Occipital lobe (tissue), 2 donors: Measurements from ENCODE around the gene ACSM2B. TPM values are rescaled to one million over a fixed set of nuclear protein-coding genes. Genes with fewer than 3 reads are reported as not detected.
"Not testable (repeated sequence)": the region's sequence is repeated elsewhere in the genome, so short reads cannot be mapped to it uniquely, and the experiment has no call there.

Experiments
- DNase-seq: peaks from one replicate; lab custom pipeline; 2025; lab: John Stamatoyannopoulos, UW
- total RNA-seq: library from RNA; depleted of rRNA; stranded (reverse); fragments of >200 nt; gene quantifications from one replicate; pipeline ENCODE4 v1.2.3, GENCODE V29; 2014

The ACSM2B gene
- not detected for total RNA-seq

GRCh38 chr16:20576145-20576544 lies at the start of gene ACSM2B:
ACSM2B (minus strand) TSS chr16:20576367; CDS start chr16:20564845, 11,522 bp downstream.
- DNase-seq: not testable (repeated sequence)

GRCh38 chr16:20624882-20625807 lies 49.0 kb upstream of the ACSM2B start:
- DNase-seq: no peak

GRCh38 chr16:20624205-20624604 lies 48.0 kb upstream of the ACSM2B start:
- DNase-seq: no peak

- DNase-seq: no peak
Observed at GRCh38 chr16:20622498-20622870, 46.3 kb upstream of the ACSM2B start.

- DNase-seq: no peak
Observed at GRCh38 chr16:20621406-20621805, 45.2 kb upstream of the ACSM2B start.

- no peak for DNase-seq
Observed at GRCh38 chr16:20620770-20621169, 44.6 kb upstream of the ACSM2B start.

- no peak for DNase-seq
Observed at GRCh38 chr16:20620003-20620402, 43.8 kb upstream of the ACSM2B start.

GRCh38 chr16:20617271-20617670 lies 41.1 kb upstream of the ACSM2B start:
- DNase-seq: no peak

GRCh38 chr16:20614186-20615141 lies 38.3 kb upstream of the ACSM2B start:
- no peak for DNase-seq

GRCh38 chr16:20613481-20614185 lies 37.5 kb upstream of the ACSM2B start:
- no peak for DNase-seq

GRCh38 chr16:20612551-20613480 lies 36.6 kb upstream of the ACSM2B start:
- peak; percentile 9 for DNase-seq

- DNase-seq: peak; percentile 26
Observed at GRCh38 chr16:20611975-20612481, 35.9 kb upstream of the ACSM2B start.

- DNase-seq: peak; percentile 6
Observed at GRCh38 chr16:20611350-20611902, 35.3 kb upstream of the ACSM2B start.

GRCh38 chr16:20610892-20611349 lies 34.8 kb upstream of the ACSM2B start:
- DNase-seq: no peak

GRCh38 chr16:20610211-20610891 lies 34.2 kb upstream of the ACSM2B start:
- DNase-seq: no peak

GRCh38 chr16:20602205-20602604 lies 26.0 kb upstream of the ACSM2B start:
- not testable (repeated sequence) for DNase-seq

- DNase-seq: not testable (repeated sequence)
Observed at GRCh38 chr16:20599475-20599874, 23.3 kb upstream of the ACSM2B start.

- no peak for DNase-seq
Observed at GRCh38 chr16:20598832-20599469, 22.8 kb upstream of the ACSM2B start.
